ENCODE results near the gene ARHGEF10L.

ARHGEF10L gene

GRCh38 chr1:17607644-17608581 lies 68.4 kb downstream of the ARHGEF10L start:
- Histone ChIP-seq H3K27me3 (ENCODE audit: control insufficient read depth in 1 of 2, insufficient read depth in 1 of 2, low read length in 2 of 2) (no peaks in the 10 kb centered on the region), H2AK5ac (ENCODE audit: low read length, severe bottlenecking) (no peak overlapping the region)

GRCh38 chr1:17609529-17609928 lies 70.0 kb downstream of the ARHGEF10L start:
- Histone ChIP-seq H3K23ac (ENCODE audit: low read length in 2 of 2) (no peak overlapping the region), H2BK15ac (ENCODE audit: low read depth, poor library complexity, severe bottlenecking) (no peak overlapping the region), H2AK5ac (ENCODE audit: low read length, severe bottlenecking) (no peak overlapping the region), H3K27ac (ENCODE audit: low read length, poor library complexity, severe bottlenecking) (no peak overlapping the region), H3K4ac (ENCODE audit: low read depth in 1 of 2, low read length in 2 of 2) (no peak overlapping the region), H3K14ac (ENCODE audit: low read length in 2 of 2) (no peak overlapping the region), H4K8ac (ENCODE audit: low read length) (no peak overlapping the region), H3K18ac (ENCODE audit: low read depth in 1 of 2, low read length in 2 of 2) (no peak overlapping the region), H2BK120ac (ENCODE audit: low read depth, low read length) (no peak overlapping the region), H3K4me3 (ENCODE audit: insufficient read depth in 1 of 2, low read depth in 1 of 2, low read length in 2 of 2) (no peak overlapping the region), H2BK12ac (ENCODE audit: low read length in 2 of 2) (no peak overlapping the region), H3K9me3 (ENCODE audit: control insufficient read depth, low read length) (no peaks in the 10 kb centered on the region), H2BK5ac (ENCODE audit: low read depth, low read length, poor library complexity, severe bottlenecking) (no peak overlapping the region), H2AFZ (ENCODE audit: low read depth, low read length) (no peak overlapping the region), H3K36me3 (ENCODE audit: control insufficient read depth in 1 of 2, insufficient read depth in 2 of 2, low read depth in 1 of 2, low read length in 2 of 2) (peaks cover 41 to 44% of the 10 kb centered on the region in 2 experiments), H3K9ac (ENCODE audit: low read length) (no peak overlapping the region), H3K27me3 (ENCODE audit: control insufficient read depth in 1 of 2, insufficient read depth in 1 of 2, low read length in 2 of 2) (no peaks in the 10 kb centered on the region), H3K4me2 (ENCODE audit: low read length, poor library complexity, severe bottlenecking) (no peak overlapping the region), H3K79me1 (replicated peaks; ENCODE audit: low read length, poor library complexity, severe bottlenecking) (no peaks in the 10 kb centered on the region), H3K4me1 (ENCODE audit: control insufficient read depth, insufficient read depth, low read depth, low read length) (peaks cover 6% of the 10 kb centered on the region), H4K91ac (ENCODE audit: low read length) (no peak overlapping the region)
- no peak for DNase-seq
- 98% methylated on average over 5 of the region's 5 CpGs for WGBS

More at GRCh38 chr1:17607644-17608581, 68.4 kb downstream of the ARHGEF10L start:
- Histone ChIP-seq H2BK120ac (ENCODE audit: low read depth, low read length) (no peak overlapping the region), H4K8ac (ENCODE audit: low read length) (no peak overlapping the region), H2AFZ (ENCODE audit: low read depth, low read length) (no peak overlapping the region), H3K4me2 (ENCODE audit: low read length, poor library complexity, severe bottlenecking) (no peak overlapping the region), H3K9ac (ENCODE audit: low read length) (no peak overlapping the region), H3K27ac (ENCODE audit: low read length, poor library complexity, severe bottlenecking) (no peak overlapping the region), H2BK12ac (ENCODE audit: low read length in 2 of 2) (no peak overlapping the region), H3K9me3 (ENCODE audit: control insufficient read depth, low read length) (no peaks in the 10 kb centered on the region), H3K36me3 (ENCODE audit: control insufficient read depth in 1 of 2, insufficient read depth in 2 of 2, low read depth in 1 of 2, low read length in 2 of 2) (peaks cover 42 to 45% of the 10 kb centered on the region in 2 experiments), H3K4me1 (ENCODE audit: control insufficient read depth, insufficient read depth, low read depth, low read length) (peaks cover 10% of the 10 kb centered on the region), H2BK5ac (ENCODE audit: low read depth, low read length, poor library complexity, severe bottlenecking) (no peak overlapping the region), H3K14ac (ENCODE audit: low read length in 2 of 2) (no peak overlapping the region), H4K91ac (ENCODE audit: low read length) (no peak overlapping the region), H3K18ac (ENCODE audit: low read depth in 1 of 2, low read length in 2 of 2) (no peak overlapping the region), H3K4ac (ENCODE audit: low read depth in 1 of 2, low read length in 2 of 2) (no peak overlapping the region), H3K4me3 (ENCODE audit: insufficient read depth in 1 of 2, low read depth in 1 of 2, low read length in 2 of 2) (no peak overlapping the region), H2BK15ac (ENCODE audit: low read depth, poor library complexity, severe bottlenecking) (no peak overlapping the region), H3K79me1 (replicated peaks; ENCODE audit: low read length, poor library complexity, severe bottlenecking) (no peaks in the 10 kb centered on the region), H3K23ac (ENCODE audit: low read length in 2 of 2) (no peak overlapping the region)
- DNase-seq: no peak
- 95% methylated on average over 34 of the region's 34 CpGs for WGBS

GRCh38 chr1:17610085-17610484 lies 70.6 kb downstream of the ARHGEF10L start:
- no peak overlapping the region for H4K91ac ChIP-seq (ENCODE audit: low read length)
- no peak overlapping the region for H3K18ac ChIP-seq (ENCODE audit: low read depth in 1 of 2, low read length in 2 of 2)
- no peak for DNase-seq
- H3K4me2 ChIP-seq (ENCODE audit: low read length, poor library complexity, severe bottlenecking): no peak overlapping the region
- H3K14ac ChIP-seq (ENCODE audit: low read length in 2 of 2): no peak overlapping the region
- no peak overlapping the region for H2BK5ac ChIP-seq (ENCODE audit: low read depth, low read length, poor library complexity, severe bottlenecking)
- H3K27ac ChIP-seq (ENCODE audit: low read length, poor library complexity, severe bottlenecking): no peak overlapping the region
- peaks cover 36 to 40% of the 10 kb centered on the region in 2 experiments for H3K36me3 ChIP-seq (ENCODE audit: control insufficient read depth in 1 of 2, insufficient read depth in 2 of 2, low read depth in 1 of 2, low read length in 2 of 2)
- H3K79me1 ChIP-seq (replicated peaks; ENCODE audit: low read length, poor library complexity, severe bottlenecking): no peaks in the 10 kb centered on the region
- H2AFZ ChIP-seq (ENCODE audit: low read depth, low read length): no peak overlapping the region
- H3K4me3 ChIP-seq (ENCODE audit: insufficient read depth in 1 of 2, low read depth in 1 of 2, low read length in 2 of 2): no peak overlapping the region
- WGBS: 95% methylated on average over 5 of the region's 5 CpGs
- H3K4ac ChIP-seq (ENCODE audit: low read depth in 1 of 2, low read length in 2 of 2): no peak overlapping the region
- H3K9me3 ChIP-seq (ENCODE audit: control insufficient read depth, low read length): no peaks in the 10 kb centered on the region
- H3K9ac ChIP-seq (ENCODE audit: low read length): no peak overlapping the region
- no peak overlapping the region for H2BK12ac ChIP-seq (ENCODE audit: low read length in 2 of 2)
- peaks cover 6% of the 10 kb centered on the region for H3K4me1 ChIP-seq (ENCODE audit: control insufficient read depth, insufficient read depth, low read depth, low read length)
- H2AK5ac ChIP-seq (ENCODE audit: low read length, severe bottlenecking): no peak overlapping the region
- no peak overlapping the region for H2BK120ac ChIP-seq (ENCODE audit: low read depth, low read length)
- no peaks in the 10 kb centered on the region for H3K27me3 ChIP-seq (ENCODE audit: control insufficient read depth in 1 of 2, insufficient read depth in 1 of 2, low read length in 2 of 2)
- H4K8ac ChIP-seq (ENCODE audit: low read length): no peak overlapping the region
- H3K23ac ChIP-seq (ENCODE audit: low read length in 2 of 2): no peak overlapping the region
- H2BK15ac ChIP-seq (ENCODE audit: low read depth, poor library complexity, severe bottlenecking): no peak overlapping the region

GRCh38 chr1:17610713-17611112 lies 71.2 kb downstream of the ARHGEF10L start:
- Histone ChIP-seq H2BK15ac (ENCODE audit: low read depth, poor library complexity, severe bottlenecking) (no peak overlapping the region), H3K9me3 (ENCODE audit: control insufficient read depth, low read length) (no peaks in the 10 kb centered on the region), H3K27ac (ENCODE audit: low read length, poor library complexity, severe bottlenecking) (no peak overlapping the region), H3K18ac (ENCODE audit: low read depth in 1 of 2, low read length in 2 of 2) (no peak overlapping the region), H3K79me1 (replicated peaks; ENCODE audit: low read length, poor library complexity, severe bottlenecking) (no peaks in the 10 kb centered on the region), H2BK5ac (ENCODE audit: low read depth, low read length, poor library complexity, severe bottlenecking) (no peak overlapping the region), H2AK5ac (ENCODE audit: low read length, severe bottlenecking) (no peak overlapping the region), H3K14ac (ENCODE audit: low read length in 2 of 2) (no peak overlapping the region), H3K27me3 (ENCODE audit: control insufficient read depth in 1 of 2, insufficient read depth in 1 of 2, low read length in 2 of 2) (no peaks in the 10 kb centered on the region), H3K4me3 (ENCODE audit: insufficient read depth in 1 of 2, low read depth in 1 of 2, low read length in 2 of 2) (no peak overlapping the region), H2BK12ac (ENCODE audit: low read length in 2 of 2) (no peak overlapping the region), H3K4me2 (ENCODE audit: low read length, poor library complexity, severe bottlenecking) (no peak overlapping the region), H3K23ac (ENCODE audit: low read length in 2 of 2) (no peak overlapping the region), H3K36me3 (ENCODE audit: control insufficient read depth in 1 of 2, insufficient read depth in 2 of 2, low read depth in 1 of 2, low read length in 2 of 2) (peaks cover 30 to 37% of the 10 kb centered on the region in 2 experiments), H4K91ac (ENCODE audit: low read length) (no peak overlapping the region), H3K4me1 (ENCODE audit: control insufficient read depth, insufficient read depth, low read depth, low read length) (peaks cover 6% of the 10 kb centered on the region), H4K8ac (ENCODE audit: low read length) (no peak overlapping the region), H3K4ac (ENCODE audit: low read depth in 1 of 2, low read length in 2 of 2) (no peak overlapping the region), H2AFZ (ENCODE audit: low read depth, low read length) (no peak overlapping the region), H3K9ac (ENCODE audit: low read length) (no peak overlapping the region), H2BK120ac (ENCODE audit: low read depth, low read length) (no peak overlapping the region)
- no peak for DNase-seq
- WGBS: 96% methylated on average over 5 of the region's 5 CpGs
